Mesendoderm (in vitro differentiated cells): ENCODE measurements around the gene HACD4.

Source experiments
- DNase-seq: peaks from one replicate; pipeline ENCODE4 v3.0.0; 2013
- H2AK5ac ChIP-seq: 2 replicates; pipeline ENCODE4 v1.6.1; 2013; ENCODE audit warnings: low read length, inconsistent platforms
- H2BK120ac ChIP-seq: 2 replicates; pipeline ENCODE4 v1.6.1; 2013; ENCODE audit warnings: low read depth, mild to moderate bottlenecking, low read length, moderate library complexity, mixed read lengths
- H2BK15ac ChIP-seq: replicated peaks from 2 replicates; pipeline ENCODE4 v1.6.1; 2013; ENCODE audit warnings: low read depth, mild to moderate bottlenecking, moderate library complexity
- H2BK5ac ChIP-seq: 2 replicates; pipeline ENCODE4 v1.6.1; 2013; ENCODE audit warnings: low read length, inconsistent platforms
- H3K18ac ChIP-seq: 2 replicates; pipeline ENCODE4 v1.6.1; 2013; ENCODE audit warnings: mild to moderate bottlenecking, low read length, mixed read lengths
- H3K23ac ChIP-seq: one replicate; pipeline ENCODE4 v1.6.1; 2013; ENCODE audit warnings: low read length
- H3K27ac ChIP-seq: 2 replicates; pipeline ENCODE4 v1.5.1; 2013; ENCODE audit warnings: low read depth, mild to moderate bottlenecking, inconsistent platforms, low read length, moderate library complexity
- H3K27me3 ChIP-seq: 2 replicates; pipeline ENCODE4 v1.6.1; 2013; ENCODE audit warnings: low read length, control low read depth, mild to moderate bottlenecking, inconsistent platforms; ENCODE audit not compliant: insufficient read depth, poor library complexity
- H3K36me3 ChIP-seq: 2 replicates; pipeline ENCODE4 v1.6.1; 2013; ENCODE audit warnings: low read length, inconsistent platforms; ENCODE audit not compliant: control insufficient read depth, insufficient read depth
- H3K4ac ChIP-seq: one replicate; pipeline ENCODE4 v1.6.1; 2013; ENCODE audit warnings: low read depth, mild to moderate bottlenecking, low read length, moderate library complexity
- H3K4me1 ChIP-seq: 2 replicates; pipeline ENCODE4 v1.6.1; 2013; ENCODE audit warnings: low read depth, low read length, inconsistent platforms; ENCODE audit not compliant: control insufficient read depth
- H3K4me2 ChIP-seq: 2 replicates; pipeline ENCODE4 v1.6.1; 2013; ENCODE audit warnings: low read length
- H3K4me3 ChIP-seq: 2 replicates; pipeline ENCODE4 v1.5.1; 2013; ENCODE audit warnings: mild to moderate bottlenecking, low read length
- H3K56ac ChIP-seq: one replicate; pipeline ENCODE4 v1.6.1; 2013; ENCODE audit warnings: low read length
- H3K79me1 ChIP-seq: 2 replicates; pipeline ENCODE4 v1.6.1; 2013; ENCODE audit warnings: low read length, inconsistent platforms
- H3K79me2 ChIP-seq: 2 replicates; pipeline ENCODE4 v1.6.1; 2013; ENCODE audit warnings: mild to moderate bottlenecking, low read length; ENCODE audit not compliant: control insufficient read depth, insufficient read depth
- H3K9ac ChIP-seq: 2 replicates; pipeline ENCODE4 v1.6.1; 2013; ENCODE audit warnings: low read length, inconsistent platforms
- H4K5ac ChIP-seq: one replicate; pipeline ENCODE4 v1.6.1; 2013; ENCODE audit warnings: low read length
- H4K8ac ChIP-seq: one replicate; pipeline ENCODE4 v1.6.1; 2013; ENCODE audit warnings: low read depth, mild to moderate bottlenecking, control low read depth, low read length, moderate library complexity
- WGBS: extraction: QIAGEN DNeasy Blood & Tissue Kit; methylation state at CpG from one replicate; pipeline ENCODE4 v1.1.7; 2013; ENCODE audit warnings: low lambda C conversion rate, missing lambda C conversion rate; ENCODE audit not compliant: insufficient coverage; ENCODE audit errors: extremely low coverage; 5-methylcytosine and 5-hydroxymethylcytosine counted together

HACD4 gene

DNA sequence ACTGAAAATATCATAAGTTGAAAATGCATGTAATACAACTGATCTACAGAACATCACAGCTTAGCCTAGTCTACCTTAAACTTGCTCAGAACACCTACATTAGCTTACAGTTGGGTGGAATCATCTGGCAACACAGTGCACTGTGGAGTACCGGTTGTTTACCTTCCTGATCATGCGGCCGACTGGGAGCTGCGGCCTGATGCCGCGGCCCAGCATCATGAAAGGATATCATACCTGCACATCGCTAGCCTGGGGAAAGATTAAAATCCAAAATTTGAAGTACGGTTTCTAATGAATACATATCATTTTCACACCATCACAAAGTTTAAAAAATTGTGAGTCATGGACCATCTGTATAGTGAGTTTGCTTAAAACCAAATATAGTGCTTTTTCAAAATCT lies 1.8 kb downstream of the HACD4 start:
- Histone ChIP-seq H2AK5ac (no peak overlapping the region), H3K18ac (no peak overlapping the region), H4K5ac (no peak overlapping the region), H3K56ac (no peak overlapping the region), H2BK5ac (no peak overlapping the region), H3K27ac (no peak overlapping the region), H2BK15ac (no peak overlapping the region), H3K9ac (no peak overlapping the region), H3K23ac (no peak overlapping the region), H3K36me3 (no peaks in the 10 kb centered on the region), H2BK120ac (no peak overlapping the region), H3K27me3 (no peaks in the 10 kb centered on the region), H3K79me2 (no peaks in the 10 kb centered on the region), H3K4me2 (no peak overlapping the region), H3K4me1 (peaks cover 4% of the 10 kb centered on the region), H3K4me3 (no peak overlapping the region), H3K79me1 (no peaks in the 10 kb centered on the region), H4K8ac (no peak overlapping the region), H3K4ac (no peak overlapping the region)
- no CpG with 5 or more reads among the region's 8 CpGs for WGBS
- DNase-seq = no peak

GRCh38 chr9:21028466-21028865 lies 3.0 kb downstream of the HACD4 start:
- Histone ChIP-seq H3K18ac (no peak overlapping the region), H2BK120ac (no peak overlapping the region), H3K36me3 (no peaks in the 10 kb centered on the region), H3K9ac (no peak overlapping the region), H3K4me3 (no peak overlapping the region), H3K23ac (no peak overlapping the region), H4K8ac (no peak overlapping the region), H2BK15ac (no peak overlapping the region), H3K4ac (no peak overlapping the region), H3K79me1 (no peaks in the 10 kb centered on the region), H2AK5ac (no peak overlapping the region), H2BK5ac (no peak overlapping the region), H3K4me2 (no peak overlapping the region), H4K5ac (no peak overlapping the region), H3K27me3 (no peaks in the 10 kb centered on the region), H3K56ac (no peak overlapping the region), H3K27ac (no peak overlapping the region), H3K4me1 (peaks cover 4% of the 10 kb centered on the region), H3K79me2 (no peaks in the 10 kb centered on the region)
- DNase-seq = no peak
- WGBS = no CpG with 5 or more reads among the region's 3 CpGs

DNA sequence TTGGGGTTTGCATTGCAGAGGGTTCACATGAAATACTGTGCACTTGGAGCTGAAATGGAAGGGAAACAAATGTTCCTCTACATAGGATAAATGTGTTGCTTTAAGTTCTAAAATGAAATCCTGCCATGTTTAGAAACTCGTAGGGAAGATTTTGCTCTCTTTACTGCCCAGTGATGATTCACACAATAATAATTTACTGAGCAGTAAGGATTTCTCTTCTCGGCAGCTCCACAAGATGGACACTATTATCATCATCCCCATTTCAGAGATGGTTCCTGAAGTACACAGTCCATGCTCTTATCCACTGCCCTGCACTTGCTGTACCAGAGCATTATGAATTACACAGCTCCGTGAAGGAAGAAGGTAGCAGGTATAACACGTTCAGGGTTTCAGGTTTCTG lies 4.1 kb downstream of the HACD4 start:
- Histone ChIP-seq H3K79me1 (no peaks in the 10 kb centered on the region), H3K56ac (no peak overlapping the region), H3K9ac (no peak overlapping the region), H2BK15ac (no peak overlapping the region), H3K4me1 (peaks cover 4% of the 10 kb centered on the region), H2BK120ac (no peak overlapping the region), H3K4ac (no peak overlapping the region), H3K79me2 (no peaks in the 10 kb centered on the region), H3K23ac (no peak overlapping the region), H3K27me3 (no peaks in the 10 kb centered on the region), H3K4me2 (no peak overlapping the region), H2BK5ac (no peak overlapping the region), H3K4me3 (no peak overlapping the region), H3K27ac (no peak overlapping the region), H4K8ac (no peak overlapping the region), H4K5ac (no peak overlapping the region), H3K36me3 (no peaks in the 10 kb centered on the region), H2AK5ac (no peak overlapping the region), H3K18ac (no peak overlapping the region)
- DNase-seq = no peak
- WGBS = no CpG with 5 or more reads among the region's 4 CpGs

DNA sequence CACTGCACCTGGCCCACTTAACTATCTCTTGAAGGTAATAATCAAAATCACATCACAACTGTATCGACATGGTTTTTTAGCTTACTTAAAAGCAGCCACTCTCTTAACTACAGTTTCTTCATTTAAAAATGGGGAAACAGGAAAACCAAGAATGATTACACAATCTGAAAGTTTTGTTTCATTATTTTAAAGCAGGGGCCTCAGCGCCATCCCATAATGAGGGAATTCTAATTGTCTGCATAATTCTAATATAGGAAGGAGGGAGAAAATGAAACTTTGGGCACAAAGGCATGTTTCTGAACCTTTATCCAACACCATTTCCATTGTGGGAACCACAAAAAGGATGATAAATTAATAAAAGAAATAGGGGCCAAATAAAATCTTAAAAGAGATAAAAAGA lies 7.6 kb downstream of the HACD4 start:
- H3K27ac ChIP-seq = no peak overlapping the region

DNA sequence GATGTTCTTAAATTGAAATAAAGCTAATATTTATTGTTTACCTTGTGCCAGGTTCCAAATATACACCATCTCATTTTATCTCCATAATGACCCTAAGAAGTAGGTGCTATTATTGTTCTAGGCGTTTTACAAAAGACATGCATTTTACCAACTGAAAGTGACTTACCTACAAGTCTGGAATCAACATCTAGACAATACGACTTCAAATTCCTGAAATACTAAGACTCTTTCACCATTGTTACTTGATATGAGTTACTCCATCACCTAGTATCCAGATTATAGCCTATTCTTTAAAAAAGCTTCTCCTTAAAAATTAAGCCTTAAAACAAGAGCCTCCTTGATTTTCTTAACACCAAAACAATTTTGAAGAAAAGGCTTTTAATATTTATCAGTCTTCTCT lies 13.3 kb downstream of the HACD4 start:
- no peak overlapping the region for H4K8ac ChIP-seq
- H3K79me2 ChIP-seq = no peaks in the 10 kb centered on the region
- H3K4me2 ChIP-seq = no peak overlapping the region
- no peak overlapping the region for H4K5ac ChIP-seq
- no peaks in the 10 kb centered on the region for H3K36me3 ChIP-seq
- H3K4ac ChIP-seq = no peak overlapping the region
- H3K27me3 ChIP-seq = no peaks in the 10 kb centered on the region
- no peak overlapping the region for H2BK5ac ChIP-seq
- no peak overlapping the region for H3K4me3 ChIP-seq
- peak; percentile 62 for DNase-seq
- peaks cover 2% of the 10 kb centered on the region for H3K4me1 ChIP-seq
- no peak overlapping the region for H3K56ac ChIP-seq
- no peaks in the 10 kb centered on the region for H3K79me1 ChIP-seq
- H3K23ac ChIP-seq = no peak overlapping the region
- no peak overlapping the region for H3K27ac ChIP-seq
- no peak overlapping the region for H2BK15ac ChIP-seq
- no peak overlapping the region for H2AK5ac ChIP-seq
- H2BK120ac ChIP-seq = no peak overlapping the region
- H3K9ac ChIP-seq = no peak overlapping the region
- no CpG with 5 or more reads among the region's 2 CpGs for WGBS
- H3K18ac ChIP-seq = no peak overlapping the region

More for the DNA sequence above, 7.6 kb downstream of the HACD4 start:
- no peak overlapping the region for H3K23ac ChIP-seq
- H2BK5ac ChIP-seq = no peak overlapping the region
- no peak overlapping the region for H2BK15ac ChIP-seq
- WGBS = no CpG with 5 or more reads among the region's 2 CpGs
- no peaks in the 10 kb centered on the region for H3K27me3 ChIP-seq
- no peak overlapping the region for H3K4me3 ChIP-seq
- no peak for DNase-seq
- no peak overlapping the region for H3K18ac ChIP-seq
- H3K9ac ChIP-seq = no peak overlapping the region
- H3K79me1 ChIP-seq = no peaks in the 10 kb centered on the region
- H3K4ac ChIP-seq = no peak overlapping the region
- H3K56ac ChIP-seq = no peak overlapping the region
- H3K79me2 ChIP-seq = no peaks in the 10 kb centered on the region
- H4K8ac ChIP-seq = no peak overlapping the region
- no peak overlapping the region for H2AK5ac ChIP-seq
- no peaks in the 10 kb centered on the region for H3K4me1 ChIP-seq
- no peak overlapping the region for H3K4me2 ChIP-seq
- H4K5ac ChIP-seq = no peak overlapping the region
- H2BK120ac ChIP-seq = no peak overlapping the region
- no peaks in the 10 kb centered on the region for H3K36me3 ChIP-seq

- Histone ChIP-seq H3K4me2 (no peak overlapping the region), H2BK5ac (no peak overlapping the region), H2BK120ac (no peak overlapping the region), H3K18ac (no peak overlapping the region), H4K8ac (no peak overlapping the region), H2AK5ac (no peak overlapping the region), H3K56ac (no peak overlapping the region), H3K27ac (no peak overlapping the region), H4K5ac (no peak overlapping the region), H3K23ac (no peak overlapping the region), H3K4me1 (peaks cover 2% of the 10 kb centered on the region), H3K4ac (no peak overlapping the region), H3K27me3 (no peaks in the 10 kb centered on the region), H3K36me3 (no peaks in the 10 kb centered on the region), H3K79me1 (no peaks in the 10 kb centered on the region), H2BK15ac (no peak overlapping the region), H3K79me2 (no peaks in the 10 kb centered on the region), H3K9ac (no peak overlapping the region), H3K4me3 (no peak overlapping the region)
- WGBS = no CpG with 5 or more reads among the region's 2 CpGs
- DNase-seq = no peak
Observed at GRCh38 chr9:21016701-21017491, 14.5 kb downstream of the HACD4 start.
